K562 (cell line): ENCODE data around the gene SERPINB3.

Experiments used
- TCF7L2 ChIP-seq: fragments of 150-350 bp; IDR thresholded peaks from 2 replicates; pipeline ENCODE4 v1.6.1; 2016; ENCODE audit warnings: low read depth, mild to moderate bottlenecking, low read length, moderate library complexity
- ZNF354B ChIP-seq: fragments of 250-450 bp; sonication (Bioruptor Pico); IDR thresholded peaks from 2 replicates; pipeline ENCODE4 v1.4.0; 2020
- TF ChIP-seq, protein P1 (sequence below): sonication (generic); formaldehyde crosslinking; IDR thresholded peaks from 2 replicates; pipeline ENCODE4 v1.8.0; 2022; ENCODE audit warnings: missing genetic modification reagents, mild to moderate bottlenecking, moderate library complexity, borderline replicate concordance

- TF ChIP-seq, protein P1, sequence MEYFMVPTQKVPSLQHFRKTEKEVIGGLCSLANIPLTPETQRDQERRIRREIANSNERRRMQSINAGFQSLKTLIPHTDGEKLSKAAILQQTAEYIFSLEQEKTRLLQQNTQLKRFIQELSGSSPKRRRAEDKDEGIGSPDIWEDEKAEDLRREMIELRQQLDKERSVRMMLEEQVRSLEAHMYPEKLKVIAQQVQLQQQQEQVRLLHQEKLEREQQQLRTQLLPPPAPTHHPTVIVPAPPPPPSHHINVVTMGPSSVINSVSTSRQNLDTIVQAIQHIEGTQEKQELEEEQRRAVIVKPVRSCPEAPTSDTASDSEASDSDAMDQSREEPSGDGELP (CRISPR knock-in tag), result no peak
- no peak for TF ChIP-seq ZNF354B (CRISPR knock-in tag)
- no peak for TF ChIP-seq TCF7L2
Measured at GRCh38 chr18:63679820-63680606, 18.3 kb upstream of the SERPINB3 start.
